GM21367 (cell line): ENCODE measurements around the gene TEAD1.
"Not testable (repeated sequence)": the region's sequence is repeated elsewhere in the genome, so short reads cannot be mapped to it uniquely, and the experiment has no call there.

Experiments used
- ATAC-seq: cut with Tn5 transposase; IDR thresholded peaks from one replicate; pipeline ENCODE4 v1.9.1; 2021; ENCODE audit not compliant: unreplicated experiment

Gene TEAD1

DNA sequence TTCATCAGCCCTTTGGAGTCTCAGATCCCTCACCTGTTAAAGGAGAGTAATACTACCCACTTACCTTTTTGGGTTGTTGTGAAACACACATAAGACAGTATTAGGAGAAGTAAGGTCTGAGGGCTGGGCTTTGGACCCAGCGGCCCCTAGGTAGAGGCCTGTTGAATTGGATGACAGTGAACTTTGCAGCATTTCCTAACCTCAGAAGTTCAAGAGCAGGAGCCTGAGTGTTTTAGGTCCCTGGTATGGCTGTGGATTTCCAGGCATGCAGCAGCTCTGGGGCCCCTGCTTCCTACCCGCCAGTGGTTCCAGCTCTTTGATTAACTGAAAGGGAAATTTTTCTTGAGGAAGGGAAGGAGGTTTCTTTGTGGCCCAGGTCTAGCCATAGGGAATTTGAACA, 58.9 kb downstream of the TEAD1 start:
- no peak for ATAC-seq

DNA sequence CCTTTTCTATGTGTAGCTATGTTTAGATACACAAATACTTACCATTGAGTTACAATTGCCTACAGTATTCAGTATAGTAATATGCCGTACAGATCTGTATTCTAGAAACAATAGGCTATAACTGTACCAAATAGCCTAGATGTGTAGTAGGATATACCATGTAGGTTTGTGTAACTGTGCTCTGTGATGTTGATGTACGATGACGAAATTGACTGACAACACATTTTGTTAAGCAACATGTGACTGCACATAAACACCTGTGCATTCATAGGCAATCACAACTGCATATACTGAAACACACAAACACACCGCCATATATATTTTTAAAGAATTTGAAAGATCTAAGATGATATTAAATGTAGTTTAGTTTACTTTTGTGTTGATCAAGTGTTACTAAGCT, 60.4 kb downstream of the TEAD1 start:
- ATAC-seq = no peak

DNA sequence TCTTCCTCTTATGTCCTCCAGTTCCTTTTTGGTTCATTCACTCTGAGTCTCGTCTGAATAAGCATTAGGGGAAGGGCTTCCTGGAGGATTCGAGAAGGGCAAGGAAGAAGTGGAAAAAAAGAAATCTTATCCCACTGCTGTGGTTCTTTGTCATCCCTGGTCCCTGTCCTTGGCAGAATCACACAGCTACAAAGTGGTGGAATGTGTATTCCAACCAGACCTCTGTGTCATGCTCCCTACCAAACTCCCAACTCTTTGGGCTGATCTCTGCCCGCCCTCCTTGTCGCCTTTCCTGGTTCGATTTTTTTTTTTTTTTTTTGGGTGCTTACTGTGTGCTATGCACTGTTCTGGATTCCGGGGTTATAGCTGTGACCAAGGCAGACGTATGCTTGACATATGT, 61.0 kb downstream of the TEAD1 start:
- ATAC-seq = no peak

DNA sequence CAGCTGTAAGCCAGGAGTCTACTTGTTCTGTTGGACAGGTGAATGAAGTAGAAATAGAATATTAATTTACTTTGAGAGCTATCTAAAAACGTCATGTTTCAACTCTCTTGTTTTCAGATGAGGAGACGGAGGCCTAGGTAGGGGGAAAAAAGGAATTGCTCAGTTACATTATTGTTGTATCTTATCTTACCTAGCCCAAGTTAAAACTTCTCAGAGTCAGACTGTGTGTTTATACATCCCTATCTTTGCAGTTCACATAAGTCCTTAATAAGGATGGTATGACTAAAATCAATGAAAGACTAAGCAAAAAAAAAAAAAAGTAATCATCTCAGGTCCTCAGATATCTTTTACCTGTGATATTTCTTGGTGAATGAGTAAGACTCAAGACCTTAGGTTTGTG, 62.8 kb downstream of the TEAD1 start:
- ATAC-seq = no peak

DNA sequence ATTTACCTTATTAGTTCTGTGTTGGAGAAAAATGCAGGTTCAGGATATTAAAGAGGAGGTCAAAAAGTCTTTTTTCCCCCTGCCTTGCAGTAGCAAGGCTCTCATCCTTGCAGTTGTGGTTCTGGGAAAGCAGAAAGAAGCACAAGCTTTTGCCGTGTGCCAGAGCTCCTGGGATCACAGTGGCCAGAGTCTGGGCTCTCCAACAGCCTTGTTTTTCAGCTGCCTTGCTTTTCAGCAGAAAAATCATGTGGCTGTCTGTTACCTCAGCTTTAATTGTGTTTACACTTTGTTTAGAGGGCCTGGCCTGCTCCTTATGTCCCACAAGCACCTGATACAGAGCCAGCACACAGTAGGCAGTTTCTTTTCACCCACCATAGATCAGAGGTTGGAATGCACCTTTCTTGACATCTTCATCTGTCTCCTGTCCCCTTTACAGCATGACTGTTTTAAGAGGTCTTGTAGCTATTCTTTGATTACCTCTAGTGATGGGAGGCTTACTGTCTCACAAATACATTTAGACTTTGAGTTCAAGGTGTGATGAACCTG, 67.5 kb downstream of the TEAD1 start:
- no peak for ATAC-seq

DNA sequence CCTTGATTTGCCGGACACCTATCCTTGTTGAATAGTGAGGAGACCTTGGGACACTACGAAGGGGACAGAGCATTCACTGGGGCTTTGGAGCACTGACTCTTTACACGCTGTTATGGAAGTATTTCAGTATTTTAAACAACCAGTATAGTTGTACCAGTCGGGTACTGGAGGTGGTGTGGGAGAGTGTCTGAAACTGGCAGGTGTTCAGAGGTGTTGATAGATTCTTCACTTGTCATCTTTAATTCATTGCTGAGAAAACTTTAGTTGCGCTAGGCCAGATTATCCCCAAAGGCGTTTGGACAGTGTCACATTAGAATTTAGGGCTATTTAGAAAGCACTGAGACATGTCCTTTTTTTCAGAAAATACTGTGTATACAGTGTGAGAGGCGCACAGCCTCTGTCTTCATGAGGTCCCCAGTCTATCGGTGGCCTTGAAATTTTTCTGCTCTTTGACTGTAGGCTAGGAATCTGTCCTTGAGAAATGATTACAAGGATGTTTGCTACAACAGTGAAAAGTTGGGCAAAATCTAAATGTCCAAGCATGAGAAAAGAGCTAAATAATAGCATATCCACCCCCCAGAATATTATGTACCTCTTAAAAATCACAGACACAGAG, 69.7 kb downstream of the TEAD1 start:
- no peak for ATAC-seq

DNA sequence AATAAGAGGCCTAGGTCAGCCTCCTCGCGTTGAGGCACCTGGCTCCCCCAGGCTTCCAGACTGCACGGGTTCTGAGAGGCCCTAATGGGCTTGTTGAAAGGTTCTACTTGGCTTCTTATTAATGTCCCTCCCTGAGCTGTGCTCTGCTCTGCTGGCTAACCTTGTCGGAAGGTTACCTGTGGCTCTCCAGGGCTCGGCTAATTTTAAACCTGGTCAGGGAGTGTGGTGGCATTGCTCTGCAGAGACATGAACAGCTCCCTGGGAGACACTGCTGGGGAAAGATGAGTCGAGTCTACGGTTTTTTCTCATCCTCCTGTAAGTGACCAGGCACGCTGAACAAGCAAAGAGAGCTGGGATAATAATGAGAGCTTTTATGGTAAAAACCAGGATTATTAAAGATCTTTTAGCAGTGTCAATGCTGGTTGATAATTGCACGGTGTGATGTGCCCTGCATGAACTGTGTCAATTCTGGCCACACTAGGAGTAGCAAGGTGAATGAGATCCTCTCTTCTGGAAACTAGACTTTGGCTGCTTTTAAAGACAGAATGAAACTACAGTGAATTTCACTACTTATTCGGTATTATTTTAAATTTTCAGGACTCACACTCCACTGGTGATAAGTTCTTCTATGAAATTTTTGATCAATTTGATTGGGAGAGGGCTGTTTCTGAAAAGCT, 70.7 kb downstream of the TEAD1 start:
- ATAC-seq = no peak

DNA sequence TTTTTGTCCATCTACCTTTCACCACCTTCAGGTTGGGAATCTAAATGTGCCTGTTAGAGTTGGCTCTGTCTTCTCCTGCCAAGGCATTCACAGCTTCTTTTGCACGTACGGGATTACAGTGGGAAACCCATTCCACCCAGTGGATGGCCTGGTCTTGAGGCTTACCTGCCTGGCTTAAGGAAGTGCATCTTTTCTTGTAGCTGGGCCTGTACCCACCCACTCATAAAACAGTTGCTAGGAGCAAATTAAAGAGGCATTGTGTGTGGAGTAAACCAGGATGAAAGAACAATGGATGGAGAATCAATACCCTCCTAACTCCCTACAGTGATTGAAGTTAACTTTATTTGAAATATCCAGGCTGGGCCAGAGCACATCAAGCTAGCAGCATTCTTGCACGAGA, 71.6 kb downstream of the TEAD1 start:
- ATAC-seq = no peak

DNA sequence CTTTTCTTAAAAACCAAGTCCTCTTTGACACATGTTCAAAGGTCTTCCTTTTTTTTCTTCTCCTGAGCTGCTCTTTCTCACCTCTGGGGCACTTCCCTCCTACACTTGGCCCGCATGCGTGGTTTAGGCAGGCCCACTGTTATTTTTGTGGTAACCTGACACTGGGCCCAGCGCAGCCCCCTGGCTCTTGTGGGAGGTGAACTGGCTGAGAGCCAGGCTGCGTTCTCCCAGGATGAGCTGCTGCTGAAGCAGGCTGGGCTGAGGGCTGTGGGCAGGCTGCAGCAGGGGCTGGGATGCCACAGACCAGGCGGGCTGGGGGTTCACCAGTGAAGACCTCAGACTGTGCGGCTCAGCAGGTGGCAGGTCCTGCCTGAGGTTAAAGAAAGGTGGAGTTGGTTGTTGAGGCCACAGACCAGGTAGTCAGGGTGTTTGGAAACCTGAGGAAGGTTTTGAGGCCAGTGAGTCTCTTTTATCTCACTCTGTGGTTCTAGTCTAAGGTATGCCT, 72.4 kb downstream of the TEAD1 start:
- no peak for ATAC-seq

DNA sequence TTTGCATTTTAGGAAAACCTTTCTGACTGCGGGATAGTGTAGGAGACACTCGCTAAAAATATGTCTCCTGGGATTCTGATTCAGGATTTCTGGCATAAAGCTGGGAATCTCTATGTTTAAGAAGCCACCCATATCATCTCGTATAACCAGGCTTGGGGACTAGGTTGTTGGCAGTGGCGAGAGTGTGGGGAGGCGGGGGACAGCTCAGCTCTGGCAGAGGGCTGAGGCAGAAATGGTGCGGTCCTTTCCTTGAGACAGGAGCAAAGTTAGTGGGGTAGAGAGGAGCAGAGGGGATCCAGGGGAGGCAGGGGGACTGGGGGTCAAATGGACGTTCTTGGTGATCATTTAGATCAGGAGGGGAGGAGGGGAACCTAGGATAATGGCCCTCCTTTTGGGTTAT, 74.3 kb downstream of the TEAD1 start:
- no peak for ATAC-seq

DNA sequence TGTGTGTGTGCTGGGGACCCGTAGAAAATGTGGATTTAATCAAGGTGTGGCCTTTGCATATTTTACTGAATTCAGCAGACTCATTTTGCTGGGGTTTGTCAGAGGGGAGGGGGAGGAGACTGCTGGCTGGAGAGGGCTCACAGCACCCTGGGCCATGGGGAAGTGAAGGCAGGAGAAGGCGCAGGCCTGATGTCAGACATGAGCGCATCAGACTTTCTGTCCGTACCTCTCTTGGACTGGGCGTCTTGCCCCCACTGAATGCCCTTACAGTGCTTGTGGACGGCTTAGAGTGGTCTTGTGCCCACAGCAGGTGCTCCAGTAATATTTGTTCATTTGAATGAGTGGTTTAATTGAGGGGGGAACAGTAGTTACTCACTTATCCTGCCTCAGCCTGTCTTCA, 75.2 kb downstream of the TEAD1 start:
- ATAC-seq = no peak

DNA sequence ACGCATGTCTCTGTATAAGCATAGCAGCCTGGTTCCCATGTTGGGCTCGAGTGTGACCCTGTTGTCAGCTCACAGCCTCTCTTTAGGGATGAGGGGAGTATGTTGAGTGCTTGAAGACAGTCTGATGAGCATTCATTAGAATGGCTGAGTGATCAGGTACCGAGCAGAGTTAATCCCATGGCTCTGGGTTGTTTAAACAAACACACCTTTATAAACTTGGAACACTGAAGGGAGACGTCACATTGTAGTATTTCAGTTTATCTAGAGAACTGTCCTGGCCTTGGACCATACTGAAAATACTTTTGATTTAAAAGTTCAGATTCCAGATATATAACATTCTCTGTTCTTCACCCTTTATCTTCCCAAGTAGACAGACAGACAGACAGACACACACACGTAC, 76.0 kb downstream of the TEAD1 start:
- ATAC-seq = no peak

DNA sequence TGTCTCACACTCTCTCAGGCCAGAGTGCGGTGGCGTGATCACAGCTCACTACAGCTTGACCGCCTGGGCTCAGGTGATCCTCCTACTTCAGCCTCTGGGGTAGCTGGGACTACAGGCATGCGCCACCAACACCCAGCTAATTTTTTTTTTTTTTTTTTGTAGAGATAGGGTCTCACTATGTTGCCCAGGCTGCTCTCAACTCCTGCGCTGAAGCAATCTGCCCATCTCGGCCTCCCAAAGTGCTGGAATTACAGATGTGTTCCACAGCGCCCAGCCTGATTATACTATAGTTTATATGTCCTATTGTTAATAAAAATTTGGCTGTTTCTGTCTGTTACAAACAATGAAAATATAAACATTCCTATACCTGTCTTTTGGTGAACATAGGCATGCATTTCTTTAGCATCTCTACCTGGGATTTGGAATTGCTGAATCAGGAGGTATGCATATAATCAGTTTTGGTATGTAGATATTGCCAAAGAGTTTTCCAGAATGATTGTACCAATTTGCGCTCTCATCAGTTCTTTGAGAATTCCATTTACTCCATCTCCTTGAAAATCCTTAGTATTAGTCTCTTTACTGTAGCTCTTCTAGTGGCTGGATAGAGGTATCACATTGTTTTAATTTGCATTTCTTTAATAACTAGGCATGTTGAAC, 78.8 kb downstream of the TEAD1 start:
- no peak for ATAC-seq

DNA sequence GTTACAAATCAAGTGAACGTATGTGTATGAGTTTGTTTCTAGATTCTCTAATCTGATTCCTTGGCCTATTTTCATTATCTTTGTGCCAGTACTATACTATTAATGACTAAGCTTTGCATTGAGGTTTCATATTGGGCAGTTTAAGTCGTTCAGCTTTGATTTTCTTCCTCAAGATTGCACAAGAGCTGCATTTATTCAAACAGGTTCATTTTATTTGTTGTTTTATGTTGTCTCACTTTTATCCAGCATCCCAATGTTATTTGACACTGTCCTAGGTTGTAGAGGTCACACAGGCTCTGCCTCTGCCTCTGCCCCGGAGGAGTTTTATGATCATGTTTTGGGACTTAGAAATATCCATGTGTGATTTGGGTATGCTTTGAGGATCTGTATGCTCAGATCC, 79.8 kb downstream of the TEAD1 start:
- no peak for ATAC-seq

DNA sequence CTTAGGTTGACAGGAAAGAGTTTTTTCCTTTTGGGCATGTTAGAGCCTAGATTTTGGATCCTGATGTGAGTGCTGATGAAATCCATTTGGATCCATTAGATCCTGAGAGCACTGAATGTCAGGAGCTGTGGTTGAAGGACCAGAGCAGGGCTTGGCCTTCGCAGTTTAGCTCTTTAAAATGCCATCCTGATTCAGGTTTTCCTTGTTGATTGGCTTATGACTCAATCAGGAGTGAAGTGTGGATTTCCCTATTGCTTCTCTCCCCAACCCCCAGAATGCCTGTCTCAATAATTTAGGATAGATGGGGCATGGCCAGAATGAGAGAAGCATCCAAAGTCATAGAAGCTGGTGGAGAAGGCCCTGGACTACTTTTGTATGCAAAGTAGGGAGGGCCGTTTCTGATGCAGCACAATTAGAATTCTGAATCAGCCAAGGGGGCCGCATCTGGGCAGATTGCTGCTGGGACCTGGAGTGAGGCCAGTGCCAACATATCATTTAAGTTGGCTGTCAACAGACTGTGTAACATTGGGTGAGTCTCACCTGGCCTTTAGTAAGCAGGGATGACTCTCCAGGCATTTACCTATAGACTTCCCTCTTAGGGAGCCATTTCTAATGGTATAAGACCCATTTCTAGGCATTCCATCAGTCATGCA, 80.5 kb downstream of the TEAD1 start:
- no peak for ATAC-seq

DNA sequence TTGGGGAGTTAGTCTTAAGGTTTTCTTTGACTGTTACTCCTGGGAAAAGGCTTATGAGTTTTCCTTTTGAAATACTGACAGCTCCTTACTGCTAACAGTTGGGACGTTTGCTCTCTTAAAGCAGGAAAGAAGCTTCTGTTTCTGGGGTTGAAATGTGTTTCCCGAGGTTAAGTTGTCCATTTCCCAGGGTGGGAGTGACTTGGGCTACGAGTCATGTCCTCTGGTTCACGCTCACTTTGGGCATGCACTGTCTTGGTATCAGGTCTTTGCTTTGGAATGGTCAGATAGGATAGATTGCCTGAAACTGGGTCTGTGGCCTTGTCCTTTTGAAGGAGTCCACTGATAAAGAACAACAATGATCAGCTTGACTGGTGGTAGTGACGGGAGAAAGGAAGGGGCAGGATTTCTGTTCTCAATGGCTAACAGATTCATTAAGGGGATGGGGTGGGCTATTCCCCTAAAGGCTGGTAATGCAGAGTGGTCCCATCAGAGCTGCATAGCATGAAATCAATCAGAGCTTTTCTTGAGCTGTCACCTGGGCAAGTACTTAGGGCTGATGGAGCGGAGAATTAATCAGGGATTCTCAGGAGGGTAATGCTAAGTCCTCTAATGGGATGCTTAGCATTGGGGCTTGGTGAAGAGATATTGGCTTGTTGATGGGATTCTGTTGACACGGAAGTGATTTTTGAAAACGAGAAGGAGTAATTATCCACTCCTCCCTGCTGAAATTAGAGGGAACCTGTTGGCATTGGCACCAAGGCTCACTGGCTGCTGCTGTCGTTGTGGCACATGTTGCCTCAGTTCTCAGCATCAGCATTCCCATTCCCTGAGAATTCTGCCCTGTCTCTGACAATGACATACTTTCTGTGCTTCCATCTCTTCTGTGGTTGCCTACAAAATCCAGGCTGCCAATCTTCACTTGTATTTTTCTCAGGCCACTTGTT, 81.6 kb downstream of the TEAD1 start:
- no peak for ATAC-seq

DNA sequence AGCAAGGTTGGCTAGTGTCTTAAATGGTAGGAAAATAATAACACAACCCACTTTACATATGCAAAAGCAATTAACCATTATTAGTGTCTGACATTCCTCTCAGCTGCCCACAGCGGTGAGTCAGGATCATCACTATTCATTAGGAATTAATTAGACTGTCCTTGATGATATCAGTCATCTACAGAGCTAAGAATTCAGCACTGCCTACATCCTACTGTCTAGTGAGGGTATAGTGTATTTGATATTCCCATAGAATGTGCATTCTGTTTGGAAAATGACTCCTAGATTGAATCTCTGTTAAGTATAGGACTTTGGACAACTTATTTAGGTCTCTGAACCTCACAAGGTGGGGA, 82.2 kb downstream of the TEAD1 start:
- no peak for ATAC-seq

DNA sequence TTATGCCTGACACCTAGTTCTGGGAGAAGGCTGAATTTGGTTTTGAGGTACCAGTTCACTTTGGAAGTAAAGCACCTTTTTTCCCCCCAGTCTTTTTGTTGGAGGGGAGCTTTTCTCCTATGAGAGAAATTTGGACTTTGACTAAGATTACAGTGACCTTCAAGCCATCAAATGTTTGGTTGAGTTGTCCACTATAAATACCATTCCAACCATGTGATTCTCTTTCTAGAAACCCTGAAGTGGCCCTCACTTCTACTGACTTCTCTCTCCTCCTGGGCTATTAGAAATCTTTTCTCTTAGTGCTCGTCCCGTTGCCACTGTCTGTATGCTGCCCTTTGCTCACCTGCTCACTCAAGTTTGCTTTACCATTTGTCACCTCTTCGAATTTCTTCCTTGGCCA, 82.6 kb downstream of the TEAD1 start:
- no peak for ATAC-seq

DNA sequence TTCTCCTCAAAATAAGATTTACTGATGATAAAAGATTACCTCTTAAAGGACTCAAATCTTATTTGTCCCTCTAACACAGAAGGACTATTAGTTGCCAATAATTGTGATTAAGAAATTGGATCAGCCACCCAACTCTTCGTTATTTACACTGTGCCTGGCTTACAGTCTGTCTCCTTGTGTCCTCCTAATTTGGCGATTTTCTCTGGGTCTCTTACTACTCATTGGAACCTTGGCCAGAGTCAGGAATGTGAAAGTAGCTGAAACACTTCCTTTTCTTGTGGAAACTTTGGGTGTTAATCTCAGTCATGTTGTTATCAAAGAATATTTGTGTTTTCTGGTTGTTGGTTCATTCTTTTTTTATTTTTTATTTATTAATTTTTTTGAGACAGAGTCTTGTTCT, 83.2 kb downstream of the TEAD1 start:
- ATAC-seq = no peak

DNA sequence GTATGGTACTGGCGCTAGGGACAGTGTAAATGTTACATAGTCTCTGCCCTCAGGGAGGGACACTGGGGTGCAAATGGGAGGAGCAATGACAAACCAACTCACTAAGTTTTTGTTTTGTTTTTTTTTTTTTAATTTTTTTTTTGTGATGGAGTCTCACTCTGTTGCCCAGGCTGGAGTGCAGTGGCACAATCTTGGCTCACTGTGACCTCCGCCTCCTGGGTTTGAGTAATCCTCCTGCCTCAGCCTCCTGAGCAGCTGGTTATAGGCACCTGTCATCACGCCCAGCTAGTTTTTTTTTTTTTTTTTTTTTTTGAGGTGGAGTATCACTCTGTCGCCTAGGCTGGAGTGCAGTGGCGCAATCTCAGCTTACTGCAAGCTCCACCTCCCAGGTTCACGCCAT, 83.9 kb downstream of the TEAD1 start:
- not testable (repeated sequence) for ATAC-seq

DNA sequence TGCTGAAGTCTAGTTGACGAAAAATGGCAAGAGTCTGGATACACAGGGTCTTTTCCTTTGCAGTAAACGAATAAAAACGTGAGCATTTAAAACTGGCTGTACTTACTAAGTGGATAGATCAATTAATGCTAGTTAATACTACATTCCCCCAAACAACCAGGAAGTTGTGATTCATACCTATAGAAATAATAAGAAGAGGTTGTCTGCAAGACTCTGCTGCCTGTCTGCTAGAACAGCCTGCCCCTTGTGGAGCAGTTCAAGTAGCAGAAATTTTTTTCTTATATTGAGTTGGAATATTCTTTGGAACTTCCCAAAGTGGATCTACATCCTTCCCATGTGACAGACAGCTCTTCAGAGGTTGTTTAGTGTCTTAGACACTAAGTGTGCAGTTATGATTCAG, 86.8 kb downstream of the TEAD1 start:
- no peak for ATAC-seq
